Stomach (tissue), 9 donors: Measurements from ENCODE around the gene RNASE11. TPM values are rescaled to one million over a fixed set of nuclear protein-coding genes. Genes with fewer than 3 reads are reported as not detected.
"Not testable (repeated sequence)": the region's sequence is repeated elsewhere in the genome, so short reads cannot be mapped to it uniquely, and the experiment has no call there.

Source experiments
- DNase-seq, 2 donors: peaks; one replicate each; pipeline versions ENCODE4 v3.0.0 to v3.0.0-alpha.2; 2013 to 2019
- H3K27ac ChIP-seq, 5 donors: fragments of 200-600 bp in 4 of 5; sonication (generic) in 4 of 5; one replicate each; pipeline ENCODE4 v1.5.1; 2013 to 2019; ENCODE audit warnings: mild to moderate bottlenecking in 1 of 5, moderate library complexity in 1 of 5
- H3K27me3 ChIP-seq, 3 donors: fragments of 200-600 bp; sonication (generic); one replicate each; pipeline ENCODE4 v1.5.1; 2017 to 2019; ENCODE audit warnings: mixed run types in 1 of 3
- H3K36me3 ChIP-seq, 4 donors: fragments of 200-600 bp; sonication (generic); 1 replicate in 3 of 4; 2 replicates in 1 of 4; pipeline ENCODE4 v1.5.1; 2016 to 2019
- H3K4me1 ChIP-seq, 4 donors: fragments of 200-600 bp; sonication (generic); one replicate each; pipeline ENCODE4 v1.5.1; 2016 to 2019
- H3K4me3 ChIP-seq, 4 donors: fragments of 200-600 bp; sonication (generic) in 3 of 4; one replicate each; pipeline ENCODE4 v1.5.1; 2016 to 2019; ENCODE audit warnings: mild to moderate bottlenecking in 1 of 4
- H3K9me3 ChIP-seq, 4 donors: fragments of 200-600 bp; sonication (generic); one replicate each; pipeline ENCODE4 v1.5.1; 2016 to 2019
- EP300 ChIP-seq: sonication (generic); formaldehyde crosslinking; IDR thresholded peaks from one replicate; pipeline ENCODE4 v1.6.1; 2017; ENCODE audit warnings: antibody characterized with exemption
- POLR2A ChIP-seq, 4 donors: fragments of 450-650 bp; IDR thresholded peaks; one replicate each; pipeline ENCODE4 v1.6.1; 2016; ENCODE audit warnings: antibody characterized with exemption in 4 of 4, control low read depth in 2 of 4, mild to moderate bottlenecking in 1 of 4, moderate library complexity in 1 of 4
- POLR2AphosphoS5 ChIP-seq, 3 donors: sonication (generic); formaldehyde crosslinking; IDR thresholded peaks; one replicate each; pipeline ENCODE4 v1.6.1; 2016; ENCODE audit warnings: antibody characterized with exemption in 3 of 3
- WGBS, 5 donors: extraction: QIAGEN DNeasy Blood & Tissue Kit in 3 of 5; methylation state at CpG; one replicate each; pipeline versions ENCODE4 v1.1.5 to v1.1.7; 2013 to 2018; 5-methylcytosine and 5-hydroxymethylcytosine counted together
- intact Hi-C: fragments of 100-400 bp; cut with DNase I; formaldehyde crosslinking; loops from one replicate; pipeline ENCODE4 v1.15.1; 2023; ENCODE audit warnings: low total_unique reads
- polyA plus RNA-seq, 3 donors: library from polyadenylated mRNA; stranded (reverse); fragments of 200-250 nt; gene quantifications; one replicate each; pipeline ENCODE4 v1.2.3, GENCODE V29; 2013
- total RNA-seq, 5 donors: library from RNA; depleted of rRNA; stranded (reverse); fragments of >200 nt; gene quantifications; one replicate each; pipeline versions ENCODE4 v1.1.0 to v1.2.3, GENCODE V29; 2014 to 2016
- TF ChIP-seq, protein P1 (sequence below), 7 experiments: fragments of 450-650 bp in 4 of 7; fragments of 200-600 bp in 3 of 7; sonication (generic) in 3 of 7; IDR thresholded peaks; one replicate each; pipeline ENCODE4 v1.5.1; 2016 to 2019; ENCODE audit warnings: antibody characterized with exemption in 7 of 7, control low read depth in 2 of 7, mild to moderate bottlenecking in 1 of 7
- donor health status: healthy with polysubstance abuse.
- donor health status: Bipolar disorder and iron deficiency.
- donor health status: healthy.

RNASE11 gene
- total and polyA plus RNA-seq, 8 donors: not detected

DNA sequence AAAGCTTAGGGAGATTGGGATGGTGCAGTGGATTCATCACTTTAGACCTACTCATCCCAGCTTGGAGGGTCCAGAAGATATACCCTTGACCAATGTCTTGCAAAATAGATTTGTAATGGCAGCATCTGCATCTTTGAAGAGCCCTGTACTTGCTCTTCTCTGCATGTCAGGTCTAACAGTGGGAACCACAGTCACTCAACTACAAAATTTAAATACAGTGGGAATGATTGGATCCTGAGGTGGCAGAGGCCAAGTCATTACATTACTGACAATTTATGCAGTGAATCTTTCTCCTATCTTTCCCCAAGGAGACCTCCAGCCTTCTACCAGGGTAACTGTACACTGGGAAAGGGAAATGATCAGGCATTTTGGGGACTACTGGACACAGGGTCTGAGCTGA, 18.7 kb downstream of the RNASE11 start:
- Histone ChIP-seq H3K4me1 (no peaks in the 10 kb centered on the region), H3K27ac (no peak overlapping the region), H3K27me3 (no peaks in the 10 kb centered on the region), H3K36me3 (no peaks in the 10 kb centered on the region), H3K4me3 (no peak overlapping the region), H3K9me3 (peaks cover 0 to 22% (median 21%) of the 10 kb centered on the region in 4 donors)
- TF ChIP-seq EP300 (no peak), POLR2A (IDR thresholded peaks at IDR 0.05) (no peak), POLR2AphosphoS5 (IDR thresholded peaks at IDR 0.05) (no peak)
- TF ChIP-seq, protein P1, sequence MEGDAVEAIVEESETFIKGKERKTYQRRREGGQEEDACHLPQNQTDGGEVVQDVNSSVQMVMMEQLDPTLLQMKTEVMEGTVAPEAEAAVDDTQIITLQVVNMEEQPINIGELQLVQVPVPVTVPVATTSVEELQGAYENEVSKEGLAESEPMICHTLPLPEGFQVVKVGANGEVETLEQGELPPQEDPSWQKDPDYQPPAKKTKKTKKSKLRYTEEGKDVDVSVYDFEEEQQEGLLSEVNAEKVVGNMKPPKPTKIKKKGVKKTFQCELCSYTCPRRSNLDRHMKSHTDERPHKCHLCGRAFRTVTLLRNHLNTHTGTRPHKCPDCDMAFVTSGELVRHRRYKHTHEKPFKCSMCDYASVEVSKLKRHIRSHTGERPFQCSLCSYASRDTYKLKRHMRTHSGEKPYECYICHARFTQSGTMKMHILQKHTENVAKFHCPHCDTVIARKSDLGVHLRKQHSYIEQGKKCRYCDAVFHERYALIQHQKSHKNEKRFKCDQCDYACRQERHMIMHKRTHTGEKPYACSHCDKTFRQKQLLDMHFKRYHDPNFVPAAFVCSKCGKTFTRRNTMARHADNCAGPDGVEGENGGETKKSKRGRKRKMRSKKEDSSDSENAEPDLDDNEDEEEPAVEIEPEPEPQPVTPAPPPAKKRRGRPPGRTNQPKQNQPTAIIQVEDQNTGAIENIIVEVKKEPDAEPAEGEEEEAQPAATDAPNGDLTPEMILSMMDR (IDR thresholded peaks at IDR 0.05): no peak
- intact Hi-C loops: no loop called here
- DNase-seq: no peak

DNA sequence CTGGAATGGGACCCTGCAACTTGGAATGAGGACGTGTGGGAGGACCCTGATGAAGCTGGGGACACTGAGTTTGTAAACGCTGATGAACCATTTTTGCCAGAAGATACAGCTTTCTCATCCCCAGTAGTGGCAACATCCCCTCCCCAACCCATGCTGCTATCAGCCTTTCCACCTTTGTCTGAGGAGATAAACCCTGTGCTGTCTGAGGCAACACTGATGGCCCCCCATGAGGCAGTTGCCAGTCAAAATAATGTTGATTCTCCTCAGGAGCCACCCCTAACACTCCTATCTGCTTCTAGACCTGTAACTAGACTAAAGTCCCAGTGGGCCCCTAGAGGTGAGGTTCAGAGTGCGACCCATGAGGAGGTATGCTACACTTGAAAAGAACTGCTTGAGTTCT, 19.4 kb downstream of the RNASE11 start:
- H3K36me3 ChIP-seq: no peaks in the 10 kb centered on the region
- no peak for TF ChIP-seq POLR2A (IDR thresholded peaks at IDR 0.05)
- no peak for TF ChIP-seq POLR2AphosphoS5 (IDR thresholded peaks at IDR 0.05)
- no peak for TF ChIP-seq EP300

DNA sequence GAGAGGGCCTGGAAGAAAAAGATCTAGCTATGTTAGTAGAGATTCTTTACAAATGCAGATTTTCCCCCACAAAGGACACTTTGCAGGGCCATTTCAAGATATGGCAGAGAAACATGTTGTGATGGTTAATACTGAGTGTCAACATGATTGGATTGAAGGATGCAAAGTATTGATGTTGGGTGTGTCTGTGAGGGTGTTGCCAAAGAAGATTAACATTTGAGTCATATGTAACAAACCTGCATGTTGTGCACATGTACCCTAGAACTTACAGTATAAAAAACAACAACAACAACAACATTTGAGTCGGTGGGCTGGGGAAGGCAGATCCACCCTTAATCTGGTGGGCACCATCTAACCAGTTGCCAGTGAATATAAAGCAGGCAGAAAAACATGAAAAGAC, 20.6 kb downstream of the RNASE11 start:
- H3K36me3 ChIP-seq, intact Hi-C loops, H3K4me1 ChIP-seq, H3K4me3 ChIP-seq, H3K27ac ChIP-seq, DNase-seq, H3K27me3 ChIP-seq: not testable (repeated sequence)
- 68 to 90% (median 74%) methylated on average over 1 of the region's 1 CpG for WGBS, 5 donors
- peaks cover 0 to 22% (median 21%) of the 10 kb centered on the region in 4 donors for H3K9me3 ChIP-seq

More for the DNA sequence above, 19.4 kb downstream of the RNASE11 start:
- H3K27me3 ChIP-seq: no peaks in the 10 kb centered on the region
- peaks cover 0 to 22% (median 21%) of the 10 kb centered on the region in 4 donors for H3K9me3 ChIP-seq
- H3K4me3 ChIP-seq: no peak overlapping the region
- no peaks in the 10 kb centered on the region for H3K4me1 ChIP-seq
- H3K27ac ChIP-seq: no peak overlapping the region
- intact Hi-C loops: no loop called here
- WGBS, 5 donors: 69 to 93% (median 83%) methylated on average over 3 of the region's 3 CpGs
- no peak for DNase-seq

DNA sequence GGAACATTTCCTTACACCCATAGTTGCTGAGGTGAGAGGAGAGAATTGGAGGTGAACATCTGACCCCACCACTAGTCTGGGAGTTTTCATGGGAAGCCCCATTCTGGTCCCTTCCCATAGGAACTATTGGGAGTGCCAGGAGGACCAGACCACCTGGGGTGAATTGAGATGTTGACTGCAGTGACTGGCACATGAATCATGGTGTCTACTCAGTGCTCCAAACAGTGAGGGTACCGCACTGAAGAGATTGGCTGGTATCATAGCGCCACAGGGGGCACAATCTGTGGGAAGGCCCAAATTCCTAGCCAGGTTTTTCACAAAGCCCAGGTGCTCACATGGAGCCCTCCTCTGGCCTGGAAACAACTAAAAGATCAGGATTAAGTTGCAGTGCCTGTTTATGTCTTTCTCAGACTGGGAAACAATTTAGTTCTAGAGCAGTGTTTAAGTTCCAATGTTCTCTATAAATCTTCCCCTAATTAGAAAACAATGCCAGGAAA, 23.3 kb downstream of the RNASE11 start:
- no peak overlapping the region for H3K4me3 ChIP-seq
- 80 to 100% (median 88%) methylated on average over 2 of the region's 2 CpGs for WGBS, 5 donors
- no peak for DNase-seq
- no peaks in the 10 kb centered on the region for H3K27me3 ChIP-seq
- H3K36me3 ChIP-seq: no peaks in the 10 kb centered on the region
- H3K9me3 ChIP-seq: peaks cover 0 to 18% (median 17%) of the 10 kb centered on the region in 4 donors
- TF ChIP-seq POLR2AphosphoS5 (IDR thresholded peaks at IDR 0.05): no peak
- TF ChIP-seq POLR2A (IDR thresholded peaks at IDR 0.05): no peak
- TF ChIP-seq, protein P1 (IDR thresholded peaks at IDR 0.05): no peak
- TF ChIP-seq EP300: no peak
- intact Hi-C loops: no loop called here
- no peak overlapping the region for H3K27ac ChIP-seq
- H3K4me1 ChIP-seq: no peaks in the 10 kb centered on the region

DNA sequence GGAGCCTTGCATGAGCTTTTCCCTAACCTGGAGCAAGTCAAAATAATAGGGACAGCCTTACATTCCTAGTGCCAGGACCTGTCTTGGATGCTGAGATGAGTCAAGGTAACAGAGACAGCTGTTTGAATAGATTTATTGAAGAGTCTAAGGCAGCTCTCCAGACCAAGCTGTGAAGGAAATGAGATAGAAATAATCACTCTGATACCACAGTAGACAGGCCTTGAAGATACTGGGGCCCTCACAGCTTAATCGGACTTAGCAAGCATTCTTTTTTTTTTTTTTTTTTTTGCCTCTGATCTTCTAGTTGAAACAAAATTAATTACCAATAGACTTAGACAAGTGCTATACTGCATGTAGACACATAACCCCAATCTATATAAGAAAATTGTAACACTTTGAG, 23.8 kb downstream of the RNASE11 start:
- Histone ChIP-seq H3K36me3 (no peaks in the 10 kb centered on the region), H3K27ac (no peak overlapping the region), H3K9me3 (peaks cover 0 to 13% (median 11%) of the 10 kb centered on the region in 4 donors), H3K4me3 (no peak overlapping the region), H3K27me3 (no peaks in the 10 kb centered on the region), H3K4me1 (no peaks in the 10 kb centered on the region)
- 67 to 88% (median 86%) methylated on average over 1 of the region's 1 CpG for WGBS, 5 donors
- no peak for DNase-seq
- intact Hi-C loops: no loop called here
- TF ChIP-seq EP300: no peak
- TF ChIP-seq, protein P1 (IDR thresholded peaks at IDR 0.05): no peak
- no peak for TF ChIP-seq POLR2A (IDR thresholded peaks at IDR 0.05)
- TF ChIP-seq POLR2AphosphoS5 (IDR thresholded peaks at IDR 0.05): no peak
